ENCODE data around the gene SKP2.
A peak's percentile ranks its signal among the peaks of the same experiment; 100 is the strongest.
"Not testable (repeated sequence)": the region's sequence is repeated elsewhere in the genome, so short reads cannot be mapped to it uniquely, and the experiment has no call there.

The SKP2 gene

GRCh38 chr5:36151434-36152323 lies at the start of gene SKP2, which contains the start of gene LMBRD2:
Gene SKP2, plus strand, starts transcription at chr5:36152111. Its CDS starts 152 bp downstream, at chr5:36152263.
Gene LMBRD2, minus strand, starts transcription at chr5:36151887. Its CDS starts 8,538 bp downstream, at chr5:36143349.
- Histone ChIP-seq H3K9me3 (ENCODE audit: control insufficient read depth, insufficient read depth, low read length) (no peaks in the 10 kb centered on the region), H3K4me1 (ENCODE audit: insufficient read depth, low read length) (0 out of 2 replicates have a peak, but pooled peaks cover 3% of the 10 kb centered on the region), H3K9ac (ENCODE audit: low read depth, low read length) (peak within 1 kb of the TSS; percentile 98), H3K36me3 (ENCODE audit: insufficient read depth, low read length) (peaks cover 5% of the 10 kb centered on the region)

GRCh38 chr5:36105819-36106218 lies 46.1 kb upstream of the SKP2 start:
- H3K4me1 ChIP-seq (ENCODE audit: insufficient read depth, low read length), result no peaks in the 10 kb centered on the region; the same call in 1 of the 2 replicates
- no peak overlapping the region for H3K9ac ChIP-seq (ENCODE audit: low read depth, low read length)
- no peaks in the 10 kb centered on the region for H3K36me3 ChIP-seq (ENCODE audit: insufficient read depth, low read length)
- no peaks in the 10 kb centered on the region for H3K9me3 ChIP-seq (ENCODE audit: control insufficient read depth, insufficient read depth, low read length)

GRCh38 chr5:36108758-36109460 lies 43.0 kb upstream of the SKP2 start:
- Histone ChIP-seq H3K36me3 (ENCODE audit: insufficient read depth, low read length) (no peaks in the 10 kb centered on the region), H3K9ac (ENCODE audit: low read depth, low read length) (no peak overlapping the region), H3K9me3 (ENCODE audit: control insufficient read depth, insufficient read depth, low read length) (no peaks in the 10 kb centered on the region), H3K4me1 (ENCODE audit: insufficient read depth, low read length) (no peaks in the 10 kb centered on the region)

GRCh38 chr5:36111238-36111637 lies 40.7 kb upstream of the SKP2 start:
- H3K4me1 ChIP-seq (ENCODE audit: insufficient read depth, low read length), result no peaks in the 10 kb centered on the region
- H3K9me3 ChIP-seq (ENCODE audit: control insufficient read depth, insufficient read depth, low read length), result no peaks in the 10 kb centered on the region
- H3K9ac ChIP-seq (ENCODE audit: low read depth, low read length), result no peak overlapping the region
- no peaks in the 10 kb centered on the region for H3K36me3 ChIP-seq (ENCODE audit: insufficient read depth, low read length)

DNA sequence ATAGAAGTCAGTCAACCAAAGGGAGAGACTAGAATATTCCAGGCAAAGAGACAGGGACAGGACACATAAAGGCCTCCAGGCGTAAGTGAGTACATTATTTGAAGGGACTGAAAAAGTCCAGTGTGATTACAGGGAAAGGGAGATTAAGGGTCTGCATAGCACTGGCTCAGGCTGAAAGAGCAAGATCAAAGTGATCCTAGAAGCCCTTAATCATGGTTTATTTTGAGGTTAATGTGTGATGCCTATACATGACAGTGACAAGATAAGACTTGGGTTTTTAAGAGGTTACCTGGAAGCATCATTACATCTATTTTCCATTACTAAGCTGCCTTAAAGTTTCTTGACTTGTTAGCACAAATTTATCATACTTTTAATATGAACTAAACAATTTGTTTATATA lies 26.0 kb upstream of the SKP2 start:
- Histone ChIP-seq H3K4me1 (ENCODE audit: insufficient read depth, low read length) (no peaks in the 10 kb centered on the region), H3K9me3 (ENCODE audit: control insufficient read depth, insufficient read depth, low read length) (no peaks in the 10 kb centered on the region), H3K36me3 (ENCODE audit: insufficient read depth, low read length) (no peaks in the 10 kb centered on the region; the same call in 1 of the 2 replicates), H3K9ac (ENCODE audit: low read depth, low read length) (no peak overlapping the region)

DNA sequence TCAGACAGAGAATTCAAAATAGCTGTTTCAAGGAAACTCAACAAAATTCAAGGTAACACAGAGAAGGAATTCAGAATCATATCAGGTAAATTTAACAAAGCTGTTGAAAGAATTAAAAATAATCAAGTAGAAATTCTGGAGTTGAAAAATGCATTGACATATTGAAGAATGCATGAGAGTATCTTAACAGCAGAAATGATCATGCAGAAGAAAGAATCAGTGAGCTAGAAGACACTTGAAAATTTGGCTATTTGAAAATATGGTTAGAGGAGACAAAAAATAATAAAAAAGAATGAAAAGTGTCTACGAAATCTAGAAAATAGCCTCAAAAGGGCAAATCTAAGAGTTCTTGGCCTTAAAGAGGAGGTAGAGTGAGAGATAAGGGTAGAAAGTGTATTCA lies 23.1 kb upstream of the SKP2 start:
- H3K9me3 ChIP-seq (ENCODE audit: control insufficient read depth, insufficient read depth, low read length), result no peaks in the 10 kb centered on the region
- no peak overlapping the region for H3K9ac ChIP-seq (ENCODE audit: low read depth, low read length)
- H3K36me3 ChIP-seq (ENCODE audit: insufficient read depth, low read length), result no peaks in the 10 kb centered on the region; the same call in 1 of the 2 replicates
- no peaks in the 10 kb centered on the region for H3K4me1 ChIP-seq (ENCODE audit: insufficient read depth, low read length)

GRCh38 chr5:36129666-36130065 lies 22.2 kb upstream of the SKP2 start:
- H3K4me1 ChIP-seq (ENCODE audit: insufficient read depth, low read length); H3K36me3 ChIP-seq (ENCODE audit: insufficient read depth, low read length); H3K9ac ChIP-seq (ENCODE audit: low read depth, low read length); H3K9me3 ChIP-seq (ENCODE audit: control insufficient read depth, insufficient read depth, low read length): not testable (repeated sequence)

DNA sequence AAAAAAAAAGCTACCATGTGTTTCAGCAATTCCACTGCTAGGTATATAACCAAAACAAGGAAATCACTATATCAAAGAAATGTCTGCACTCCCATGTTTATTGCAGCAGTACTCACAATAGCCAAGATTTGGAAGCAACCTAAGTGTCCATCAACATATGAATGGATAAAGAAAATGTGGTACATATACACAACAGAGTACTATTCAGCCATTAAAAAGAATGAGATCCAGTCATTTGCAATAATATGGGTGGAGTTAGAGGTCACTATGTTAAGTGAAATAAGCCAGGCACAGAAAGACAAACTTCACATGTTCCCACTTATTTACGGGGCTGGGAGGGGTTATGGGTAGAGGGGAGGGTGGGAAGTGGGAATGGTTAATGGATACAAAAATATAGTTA lies 18.9 kb upstream of the SKP2 start:
- H3K9ac ChIP-seq (ENCODE audit: low read depth, low read length); H3K4me1 ChIP-seq (ENCODE audit: insufficient read depth, low read length); H3K36me3 ChIP-seq (ENCODE audit: insufficient read depth, low read length); H3K9me3 ChIP-seq (ENCODE audit: control insufficient read depth, insufficient read depth, low read length): not testable (repeated sequence)

DNA sequence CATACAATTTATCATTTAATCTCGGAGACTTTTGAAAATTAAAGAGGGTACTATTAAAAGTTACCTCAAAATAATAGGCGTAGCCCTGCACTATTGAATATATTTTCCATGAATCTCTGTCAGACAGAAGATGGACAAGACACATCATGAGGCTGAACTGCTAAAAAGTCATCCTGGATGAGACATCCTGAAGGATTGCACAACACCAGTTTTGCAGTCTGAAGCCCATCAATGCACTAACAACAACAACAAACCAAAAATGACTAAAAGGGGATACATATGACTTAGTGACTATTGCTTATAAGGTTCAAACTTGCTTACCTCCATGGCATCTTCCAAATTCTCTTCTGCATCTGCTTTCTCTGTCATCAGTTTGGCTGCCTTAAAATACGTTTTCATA lies 15.9 kb upstream of the SKP2 start:
- Histone ChIP-seq H3K9me3 (ENCODE audit: control insufficient read depth, insufficient read depth, low read length) (no peaks in the 10 kb centered on the region), H3K4me1 (ENCODE audit: insufficient read depth, low read length) (no peaks in the 10 kb centered on the region), H3K36me3 (ENCODE audit: insufficient read depth, low read length) (no peaks in the 10 kb centered on the region), H3K9ac (ENCODE audit: low read depth, low read length) (no peak overlapping the region)

DNA sequence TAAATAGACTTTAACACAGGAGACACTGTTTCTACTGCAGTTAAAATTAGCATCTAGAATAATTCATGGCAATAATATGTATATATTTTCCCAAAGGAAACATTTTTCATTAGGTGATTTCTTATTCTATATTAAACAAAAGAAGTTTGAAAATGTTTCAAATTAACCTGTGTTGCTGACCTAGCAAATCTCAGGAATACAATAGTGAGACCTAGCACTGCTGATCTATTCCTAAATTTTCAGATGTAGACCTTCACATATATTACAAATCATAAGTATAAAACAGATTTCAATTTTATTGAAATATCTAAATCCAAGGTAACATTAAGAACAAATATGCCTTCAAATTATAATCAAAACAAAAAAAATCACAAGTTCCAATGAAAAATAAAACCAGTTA lies 15.3 kb upstream of the SKP2 start:
- no peaks in the 10 kb centered on the region for H3K4me1 ChIP-seq (ENCODE audit: insufficient read depth, low read length)
- H3K36me3 ChIP-seq (ENCODE audit: insufficient read depth, low read length), result no peaks in the 10 kb centered on the region
- no peaks in the 10 kb centered on the region for H3K9me3 ChIP-seq (ENCODE audit: control insufficient read depth, insufficient read depth, low read length)
- H3K9ac ChIP-seq (ENCODE audit: low read depth, low read length), result no peak overlapping the region

- H3K9me3 ChIP-seq (ENCODE audit: control insufficient read depth, insufficient read depth, low read length), result no peaks in the 10 kb centered on the region
- H3K36me3 ChIP-seq (ENCODE audit: insufficient read depth, low read length), result no peaks in the 10 kb centered on the region
- H3K9ac ChIP-seq (ENCODE audit: low read depth, low read length), result no peak overlapping the region
- no peaks in the 10 kb centered on the region for H3K4me1 ChIP-seq (ENCODE audit: insufficient read depth, low read length)
Observed at GRCh38 chr5:36138900-36139683, 12.8 kb upstream of the SKP2 start.

GRCh38 chr5:36145311-36145710 lies 6.6 kb upstream of the SKP2 start:
- H3K9ac ChIP-seq (ENCODE audit: low read depth, low read length), result no peak overlapping the region
- no peaks in the 10 kb centered on the region for H3K4me1 ChIP-seq (ENCODE audit: insufficient read depth, low read length)
- no peaks in the 10 kb centered on the region for H3K36me3 ChIP-seq (ENCODE audit: insufficient read depth, low read length)
- no peaks in the 10 kb centered on the region for H3K9me3 ChIP-seq (ENCODE audit: control insufficient read depth, insufficient read depth, low read length)

DNA sequence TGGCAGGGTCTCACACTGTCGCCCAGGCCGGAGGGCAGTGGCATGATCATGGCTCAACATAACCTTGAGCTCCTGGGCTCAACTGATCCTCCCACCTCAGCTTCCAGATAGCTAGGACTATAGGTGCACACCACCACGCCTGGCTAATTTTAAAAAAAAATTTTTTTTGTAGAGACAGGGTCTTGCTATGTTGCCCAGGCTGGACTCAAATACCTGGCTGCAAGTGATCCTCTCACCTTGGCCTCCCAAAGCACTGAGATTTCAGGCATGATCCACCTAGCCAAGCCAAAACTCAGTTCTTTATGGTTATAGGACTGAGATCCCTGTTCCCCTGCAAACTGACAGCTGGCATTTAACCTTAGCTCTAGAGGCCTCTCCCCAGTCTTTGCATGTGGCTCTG lies 5.5 kb upstream of the SKP2 start:
- H3K9me3 ChIP-seq (ENCODE audit: control insufficient read depth, insufficient read depth, low read length), result no peaks in the 10 kb centered on the region
- H3K36me3 ChIP-seq (ENCODE audit: insufficient read depth, low read length), result no peaks in the 10 kb centered on the region
- H3K9ac ChIP-seq (ENCODE audit: low read depth, low read length), result no peak overlapping the region
- 0 out of 2 replicates have a peak, but pooled peaks cover 3% of the 10 kb centered on the region for H3K4me1 ChIP-seq (ENCODE audit: insufficient read depth, low read length)

- Histone ChIP-seq H3K4me1 (ENCODE audit: insufficient read depth, low read length) (0 out of 2 replicates have a peak, but pooled peaks cover 3% of the 10 kb centered on the region), H3K36me3 (ENCODE audit: insufficient read depth, low read length) (no peaks in the 10 kb centered on the region), H3K9ac (ENCODE audit: low read depth, low read length) (no peak overlapping the region), H3K9me3 (ENCODE audit: control insufficient read depth, insufficient read depth, low read length) (no peaks in the 10 kb centered on the region)
Observed at GRCh38 chr5:36147681-36148080, 4.2 kb upstream of the SKP2 start.

All from ES-I3 (cell line).